Measurements from ENCODE around the gene APCDD1. TPM values are rescaled to one million over a fixed set of nuclear protein-coding genes. Genes with fewer than 3 reads are reported as not detected.

APCDD1 gene
- total RNA-seq, 1 donor from 2014 or later = 1.9 TPM

- H3K36me3 ChIP-seq = no peaks in the 10 kb centered on the region
- peaks cover 10% of the 10 kb centered on the region for H3K4me1 ChIP-seq
- H4K20me1 ChIP-seq (ENCODE audit: low read depth) = no peaks in the 10 kb centered on the region
- H3K4me3 ChIP-seq = no peak overlapping the region
- no peak overlapping the region for H3K9ac ChIP-seq
- H2AFZ ChIP-seq (replicated peaks) = no peak overlapping the region
- no peaks in the 10 kb centered on the region for H3K79me2 ChIP-seq (ENCODE audit: low read depth)
- peaks cover 39% of the 10 kb centered on the region for H3K36me3 Mint-ChIP-seq
- no peak overlapping the region for H3K27ac ChIP-seq
- H3K4me3 Mint-ChIP-seq = no peak overlapping the region
- H3K4me2 ChIP-seq = no peak overlapping the region
- no peaks in the 10 kb centered on the region for H3K27me3 ChIP-seq
- H3K27me3 Mint-ChIP-seq (ENCODE audit: insufficient read depth, low read depth) = peaks cover 5% of the 10 kb centered on the region
- peak; percentile 76 for DNase-seq (ENCODE audit: low spot score)
- H3K27ac Mint-ChIP-seq = no peak overlapping the region
- TF ChIP-seq EZH2 (IDR thresholded peaks at IDR 0.05) (no peak), EZH2phosphoT487 (IDR thresholded peaks at IDR 0.05) (no peak), CTCF (IDR thresholded peaks at IDR 0.05) (peak; percentile 56)
- peaks cover 17% of the 10 kb centered on the region for H3K4me1 Mint-ChIP-seq
- peaks cover 2% of the 10 kb centered on the region for H3K9me3 Mint-ChIP-seq
- H3K9me3 ChIP-seq (ENCODE audit: low read depth) = no peaks in the 10 kb centered on the region
- H3F3A ChIP-seq (ENCODE audit: low read depth) = no peaks in the 10 kb centered on the region
Observed at GRCh38 chr18:10490401-10491165, 36.1 kb downstream of the APCDD1 start.

GRCh38 chr18:10495936-10496335, 41.5 kb downstream of the APCDD1 start:
- DNase-seq (ENCODE audit: low spot score) = no peak
- no peak for TF ChIP-seq CTCF (IDR thresholded peaks at IDR 0.05)
- TF ChIP-seq EZH2phosphoT487 (IDR thresholded peaks at IDR 0.05) = no peak
- TF ChIP-seq EZH2 (IDR thresholded peaks at IDR 0.05) = no peak
- no peaks in the 10 kb centered on the region for H3K4me1 ChIP-seq
- H4K20me1 ChIP-seq (ENCODE audit: low read depth) = no peaks in the 10 kb centered on the region
- H2AFZ ChIP-seq (replicated peaks) = no peak overlapping the region
- no peaks in the 10 kb centered on the region for H3K79me2 ChIP-seq (ENCODE audit: low read depth)
- no peaks in the 10 kb centered on the region for H3K27me3 ChIP-seq
- Mint-ChIP-seq H3K4me1 (no peaks in the 10 kb centered on the region), H3K9me3 (peaks cover 3% of the 10 kb centered on the region), H3K4me3 (no peak overlapping the region), H3K27ac (no peak overlapping the region), H3K27me3 (ENCODE audit: insufficient read depth, low read depth) (peaks cover 8% of the 10 kb centered on the region), H3K36me3 (peaks cover under 1% of the 10 kb centered on the region)
- H3K9ac ChIP-seq = no peak overlapping the region
- no peaks in the 10 kb centered on the region for H3K36me3 ChIP-seq
- no peaks in the 10 kb centered on the region for H3F3A ChIP-seq (ENCODE audit: low read depth)
- no peak overlapping the region for H3K27ac ChIP-seq
- no peak overlapping the region for H3K4me2 ChIP-seq
- no peak overlapping the region for H3K4me3 ChIP-seq
- H3K9me3 ChIP-seq (ENCODE audit: low read depth) = no peaks in the 10 kb centered on the region

- no peaks in the 10 kb centered on the region for H3F3A ChIP-seq (ENCODE audit: low read depth)
- no peaks in the 10 kb centered on the region for H3K9me3 ChIP-seq (ENCODE audit: low read depth)
- no peak for TF ChIP-seq EZH2 (IDR thresholded peaks at IDR 0.05)
- no peak for TF ChIP-seq EZH2phosphoT487 (IDR thresholded peaks at IDR 0.05)
- no peak for TF ChIP-seq CTCF (IDR thresholded peaks at IDR 0.05)
- H3K36me3 ChIP-seq = no peaks in the 10 kb centered on the region
- DNase-seq (ENCODE audit: low spot score) = no peak
- H3K27me3 ChIP-seq = no peaks in the 10 kb centered on the region
- H3K79me2 ChIP-seq (ENCODE audit: low read depth) = no peaks in the 10 kb centered on the region
- no peak overlapping the region for H3K9ac ChIP-seq
- H3K4me1 Mint-ChIP-seq = no peaks in the 10 kb centered on the region
- no peak overlapping the region for H3K27ac Mint-ChIP-seq
- no peak overlapping the region for H3K4me3 Mint-ChIP-seq
- peaks cover 3% of the 10 kb centered on the region for H3K9me3 Mint-ChIP-seq
- no peak overlapping the region for H3K4me3 ChIP-seq
- H3K4me2 ChIP-seq = no peak overlapping the region
- no peaks in the 10 kb centered on the region for H3K4me1 ChIP-seq
- no peaks in the 10 kb centered on the region for H4K20me1 ChIP-seq (ENCODE audit: low read depth)
- no peaks in the 10 kb centered on the region for H3K36me3 Mint-ChIP-seq
- no peak overlapping the region for H3K27ac ChIP-seq
- peaks cover 8% of the 10 kb centered on the region for H3K27me3 Mint-ChIP-seq (ENCODE audit: insufficient read depth, low read depth)
- H2AFZ ChIP-seq (replicated peaks) = no peak overlapping the region
Observed at GRCh38 chr18:10497206-10497749, 42.8 kb downstream of the APCDD1 start.

Measured in neural progenitor cell (in vitro differentiated cells).